NCI-H774 (cell line): ENCODE data around the gene PPT1.

Experiments
- DNase-seq: peaks from one replicate; lab custom pipeline; 2025; lab: John Stamatoyannopoulos, UW

The PPT1 gene

GRCh38 chr1:40092706-40093639, 4.1 kb downstream of the PPT1 start:
- DNase-seq: no peak

- no peak for DNase-seq
Observed at GRCh38 chr1:40092241-40092640, 4.8 kb downstream of the PPT1 start.

- DNase-seq: no peak
Observed at GRCh38 chr1:40090652-40091355, 6.2 kb downstream of the PPT1 start.

GRCh38 chr1:40084750-40085149, 12.3 kb downstream of the PPT1 start:
- DNase-seq: peak; percentile 46

- DNase-seq: no peak
Observed at GRCh38 chr1:40081871-40082270, 15.2 kb downstream of the PPT1 start.

GRCh38 chr1:40079774-40080400, 17.2 kb downstream of the PPT1 start:
- DNase-seq: no peak

GRCh38 chr1:40078512-40079333, 18.3 kb downstream of the PPT1 start:
- DNase-seq: peak; percentile 51

- DNase-seq: no peak
Observed at GRCh38 chr1:40076895-40077312, 20.1 kb downstream of the PPT1 start.

- DNase-seq: no peak
Observed at GRCh38 chr1:40075266-40075665, 21.8 kb downstream of the PPT1 start.

- no peak for DNase-seq
Observed at GRCh38 chr1:40073062-40073461, 24.0 kb downstream of the PPT1 start.

- DNase-seq: no peak
Observed at GRCh38 chr1:40072142-40072541, 24.9 kb downstream of the PPT1 start.

- no peak for DNase-seq
Observed at GRCh38 chr1:40067851-40068250, 29.2 kb downstream of the PPT1 start.

GRCh38 chr1:40067023-40067422, 30.0 kb downstream of the PPT1 start:
- DNase-seq: no peak

GRCh38 chr1:40064797-40065499, 32.1 kb downstream of the PPT1 start:
- no peak for DNase-seq

GRCh38 chr1:40059960-40060750, 36.9 kb downstream of the PPT1 start:
- DNase-seq: no peak

GRCh38 chr1:40059338-40059959, 37.6 kb downstream of the PPT1 start:
- DNase-seq: no peak

- DNase-seq: no peak
Observed at GRCh38 chr1:40058453-40059337, 38.4 kb downstream of the PPT1 start.

- DNase-seq: no peak
Observed at GRCh38 chr1:40058097-40058452, 39.0 kb downstream of the PPT1 start.
